Choroid plexus epithelial cell (primary cell): Measurements from ENCODE around the gene CREB5.

ENCODE experiments used
- DNase-seq: peaks from one replicate; pipeline ENCODE4 v3.0.0-alpha.2; 2010; ENCODE audit warnings: low read depth
- H3K4me3 ChIP-seq: 2 replicates; pipeline ENCODE4 v1.5.1; 2011; ENCODE audit warnings: low read depth, mild to moderate bottlenecking, control low read depth, low read length, moderate library complexity
- CTCF ChIP-seq: conservative IDR thresholded peaks from 2 replicates; pipeline ENCODE4 v1.5.1; 2011; ENCODE audit warnings: low read depth, mild to moderate bottlenecking, control low read depth, inconsistent platforms, low read length, moderate library complexity

CREB5 gene

GRCh38 chr7:28376634-28377033 lies 35.7 kb upstream of the CREB5 start:
- DNase-seq = no peak
- H3K4me3 ChIP-seq = no peak overlapping the region
- TF ChIP-seq CTCF = no peak

GRCh38 chr7:28378574-28379149 lies 33.7 kb upstream of the CREB5 start:
- no peak for DNase-seq
- TF ChIP-seq CTCF = no peak
- H3K4me3 ChIP-seq = no peak overlapping the region

GRCh38 chr7:28381466-28381865 lies 30.9 kb upstream of the CREB5 start:
- DNase-seq = no peak
- TF ChIP-seq CTCF = no peak
- H3K4me3 ChIP-seq = no peak overlapping the region

- no peak overlapping the region for H3K4me3 ChIP-seq
- no peak for DNase-seq
- TF ChIP-seq CTCF = no peak
Observed at GRCh38 chr7:28382144-28382543, 30.2 kb upstream of the CREB5 start.

- DNase-seq = no peak
- H3K4me3 ChIP-seq = no peak overlapping the region
- TF ChIP-seq CTCF = no peak
Observed at GRCh38 chr7:28383975-28384374, 28.3 kb upstream of the CREB5 start.

- peak; percentile 69 for TF ChIP-seq CTCF
- peak; percentile 84 for DNase-seq
- peak overlapping the region; percentile 44 for H3K4me3 ChIP-seq
Observed at GRCh38 chr7:28389504-28390395, 22.6 kb upstream of the CREB5 start.
